NCI-H2107 (cell line): Measurements from ENCODE around the gene APBA3.

ENCODE experiments used
- DNase-seq: peaks from one replicate; lab custom pipeline; 2025; lab: John Stamatoyannopoulos, UW

The APBA3 gene

DNA sequence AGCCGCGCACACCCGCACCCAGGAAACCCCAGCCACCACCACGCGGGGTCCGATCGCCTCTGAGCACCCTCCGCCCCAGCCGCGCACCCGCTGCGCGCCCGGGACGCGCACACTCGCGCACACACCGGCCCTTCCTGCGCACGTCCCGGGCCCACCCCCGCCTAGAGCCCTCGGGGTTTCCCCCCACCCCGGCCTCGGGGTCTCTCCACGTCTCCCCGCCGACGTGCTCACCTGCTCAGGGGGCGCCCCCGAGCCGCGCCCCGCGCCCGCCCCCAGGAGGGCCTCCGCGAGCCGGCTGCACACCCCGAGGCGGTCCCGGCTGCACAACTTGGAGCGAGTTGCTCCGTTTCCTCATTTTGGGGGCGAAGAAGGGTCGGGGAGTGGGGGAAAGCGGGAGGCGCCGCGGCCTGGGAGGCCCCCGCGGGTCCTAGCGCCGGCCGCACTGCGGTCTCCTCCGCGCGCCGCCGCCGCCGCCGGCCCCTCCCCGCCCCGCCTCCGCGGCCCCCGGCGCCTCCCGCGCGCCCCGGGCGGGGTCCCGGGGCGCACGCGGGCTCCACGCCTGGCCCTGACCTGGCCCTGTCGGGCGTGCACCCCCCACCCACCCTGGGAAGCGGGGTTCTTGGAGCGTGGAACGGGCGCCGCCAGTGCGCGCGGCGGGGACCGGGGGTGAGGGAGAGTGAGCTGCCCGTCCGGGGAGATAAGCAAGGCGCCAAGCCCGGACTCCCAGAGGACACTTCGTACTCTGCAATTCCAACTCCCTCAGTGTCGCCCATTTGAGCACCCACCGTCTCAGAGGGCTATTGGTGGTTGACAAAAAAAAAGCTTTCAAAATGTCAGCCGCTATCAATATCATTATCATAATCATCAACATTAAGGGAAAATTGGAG, 24.7 kb upstream of the APBA3 start, which contains the start of gene MATK:
TSS of gene MATK (minus strand) at position 444 of the 887 bp plus-strand sequence. CDS start 1,246 bp downstream, outside the sequence.
- DNase-seq: no peak

DNA sequence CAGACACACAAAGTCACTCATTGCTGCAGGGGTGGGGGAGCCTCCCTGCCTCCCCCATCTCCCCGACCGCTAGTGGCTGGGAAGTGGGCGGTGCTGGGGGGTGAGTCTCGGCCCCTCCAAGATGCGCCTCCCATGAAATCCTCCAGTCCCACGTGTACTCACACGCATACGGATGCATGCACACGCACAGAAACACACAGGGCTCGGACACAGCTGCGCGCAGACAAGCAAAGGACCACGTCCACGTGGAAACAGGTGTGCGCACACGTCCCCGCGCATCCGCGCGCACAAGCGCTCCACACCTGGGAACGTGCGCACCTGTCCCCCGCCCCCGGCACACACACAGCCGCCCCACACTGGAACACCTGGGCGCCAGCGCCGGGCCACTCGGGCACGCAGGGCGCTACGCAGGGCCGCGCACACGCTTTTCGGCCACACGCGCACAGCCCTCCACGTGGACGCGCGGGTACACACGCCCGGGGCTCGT, 24.0 kb upstream of the APBA3 start:
- DNase-seq: no peak

DNA sequence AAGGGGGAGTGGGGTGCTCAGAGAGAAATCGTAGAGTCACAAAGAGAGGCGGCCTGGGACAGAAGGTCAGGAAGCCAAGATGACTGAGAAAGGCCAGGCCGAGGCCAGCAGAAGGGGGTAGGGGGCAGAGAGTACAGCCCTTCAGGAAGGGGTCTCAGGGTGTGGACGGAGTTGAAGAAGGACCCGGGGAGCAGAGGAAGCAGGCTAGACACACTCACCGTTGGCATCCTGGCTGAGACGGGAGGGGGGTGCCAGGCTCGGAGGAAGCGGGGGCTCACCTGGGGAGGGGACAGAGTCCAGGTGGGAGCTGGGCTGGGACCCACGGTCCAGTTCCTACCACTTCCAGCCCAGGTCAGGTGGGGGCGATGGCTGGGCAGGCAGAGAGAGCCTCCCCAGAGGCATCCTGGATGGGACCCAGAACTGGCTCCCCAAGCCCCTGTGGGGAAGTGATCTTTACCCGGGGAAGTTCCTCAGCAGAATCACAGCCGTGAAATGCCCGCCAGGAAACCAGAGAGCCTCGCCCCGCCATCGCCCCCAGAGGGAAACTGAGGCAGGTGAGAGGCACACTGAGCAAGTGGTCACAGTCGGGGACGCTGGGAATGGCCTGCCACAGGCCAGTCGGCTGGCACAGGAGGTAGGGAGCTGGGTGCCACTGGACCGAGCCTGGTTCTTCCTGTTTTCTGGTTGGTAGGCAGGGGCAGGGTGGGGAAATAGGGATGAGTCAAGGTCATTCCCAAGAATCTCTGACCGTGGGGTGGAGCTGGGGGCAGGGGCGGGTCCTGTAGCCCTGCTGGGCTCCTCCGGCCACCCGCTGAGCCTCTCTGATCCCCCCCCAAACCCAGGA, 23.3 kb upstream of the APBA3 start:
- no peak for DNase-seq

DNA sequence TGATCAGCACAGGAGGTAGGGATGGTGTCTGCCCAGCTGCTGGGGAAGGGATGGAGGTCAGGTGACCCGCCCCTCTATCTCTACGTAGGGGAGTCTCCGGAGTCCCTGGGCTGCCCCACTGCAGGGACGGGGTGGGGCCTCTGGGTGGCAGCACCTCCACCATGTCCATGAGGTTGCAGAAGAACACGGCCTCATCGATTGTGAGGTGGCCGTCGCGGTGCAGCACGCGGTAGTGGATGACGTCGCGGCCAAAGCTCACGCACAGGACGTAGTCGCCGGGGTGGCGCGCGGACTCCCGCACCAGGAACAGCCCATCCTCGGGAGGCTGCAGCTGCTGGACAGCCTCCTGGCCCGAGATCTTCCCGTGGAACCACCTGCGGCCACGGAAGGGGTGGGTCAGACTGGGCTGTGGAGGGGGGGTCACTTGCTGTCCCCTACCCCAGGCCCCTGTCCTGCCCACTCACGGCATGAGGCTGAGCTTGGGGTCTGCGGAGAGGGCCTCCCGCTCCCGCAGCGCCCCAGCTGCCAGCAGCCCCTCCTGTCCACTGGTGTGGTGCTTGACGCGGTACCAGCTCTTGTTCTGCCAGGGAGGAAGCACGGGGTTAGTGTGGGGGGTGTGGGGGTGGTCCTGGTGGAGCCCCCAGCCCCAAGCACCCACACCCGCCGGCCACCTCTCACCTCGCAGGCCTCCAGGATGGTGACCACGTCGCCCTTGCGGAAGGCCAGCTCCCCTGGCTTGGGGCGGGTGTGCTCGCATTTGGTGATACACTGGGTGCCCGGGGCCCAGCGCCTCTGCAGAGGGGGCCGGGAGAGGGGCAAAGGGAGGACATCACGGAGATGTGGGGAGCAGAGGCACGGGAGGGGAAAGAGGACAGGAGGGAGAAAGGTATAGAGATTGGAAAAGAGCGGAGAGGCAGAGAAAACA, 22.4 kb upstream of the APBA3 start:
- no peak for DNase-seq

DNA sequence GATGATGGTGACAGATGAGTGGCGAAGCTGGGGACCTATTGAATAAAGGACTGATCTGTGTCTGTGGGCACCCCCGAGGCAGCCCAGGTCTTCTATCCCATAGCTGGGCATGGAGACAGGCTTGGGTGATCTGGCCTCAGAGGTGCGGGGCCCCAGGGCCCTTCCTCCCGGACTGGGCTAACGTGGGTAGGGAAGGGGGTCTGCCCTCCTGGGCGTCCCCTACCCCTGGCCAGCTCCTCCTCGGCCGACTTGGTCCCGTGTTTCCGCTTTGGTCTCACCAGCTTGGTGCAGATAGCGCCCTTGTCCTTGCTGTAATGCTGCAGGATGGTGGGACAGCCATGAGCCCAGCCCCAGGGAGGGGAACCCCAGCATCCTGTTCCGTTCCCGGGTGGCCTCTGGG, 21.4 kb upstream of the APBA3 start:
- no peak for DNase-seq

DNA sequence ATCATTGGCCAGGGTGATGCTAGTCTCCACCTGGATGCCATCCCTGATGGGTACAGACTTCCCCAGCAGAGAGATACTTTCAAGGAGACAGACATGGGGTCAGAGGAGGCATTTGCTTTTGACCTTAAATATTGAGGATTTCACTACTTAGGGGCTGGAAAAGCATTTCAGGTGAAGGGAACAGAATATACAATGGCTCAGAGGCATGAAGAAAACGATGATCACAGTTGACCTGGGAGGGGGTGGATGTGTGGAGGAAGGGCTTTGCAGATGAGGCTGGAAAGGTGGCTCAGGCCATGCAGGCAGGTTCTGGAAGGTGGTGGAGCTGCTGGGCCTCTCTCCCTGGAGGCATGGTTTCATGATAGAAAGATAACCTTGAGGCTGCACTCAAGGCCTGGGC, 20.8 kb upstream of the APBA3 start:
- no peak for DNase-seq

DNA sequence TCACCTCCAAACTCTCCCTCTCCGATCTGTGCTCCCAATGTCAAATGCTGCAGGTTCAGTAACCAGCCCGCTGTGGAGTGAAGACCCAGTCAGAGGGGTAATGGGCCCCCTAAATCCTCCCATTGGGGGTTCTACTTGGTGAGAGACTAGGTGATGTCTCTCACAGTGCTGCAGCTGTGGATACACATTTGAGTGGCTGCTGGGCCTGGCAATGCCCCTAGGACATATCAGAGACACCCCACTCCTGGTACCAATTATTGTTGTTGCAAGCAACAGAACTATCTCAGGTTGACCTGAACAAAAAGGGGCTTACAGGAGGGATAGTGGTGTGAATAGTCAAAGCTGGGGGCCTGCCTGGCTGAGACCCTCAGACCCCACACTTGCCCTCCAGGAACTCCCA, 20.1 kb upstream of the APBA3 start:
- DNase-seq: no peak

DNA sequence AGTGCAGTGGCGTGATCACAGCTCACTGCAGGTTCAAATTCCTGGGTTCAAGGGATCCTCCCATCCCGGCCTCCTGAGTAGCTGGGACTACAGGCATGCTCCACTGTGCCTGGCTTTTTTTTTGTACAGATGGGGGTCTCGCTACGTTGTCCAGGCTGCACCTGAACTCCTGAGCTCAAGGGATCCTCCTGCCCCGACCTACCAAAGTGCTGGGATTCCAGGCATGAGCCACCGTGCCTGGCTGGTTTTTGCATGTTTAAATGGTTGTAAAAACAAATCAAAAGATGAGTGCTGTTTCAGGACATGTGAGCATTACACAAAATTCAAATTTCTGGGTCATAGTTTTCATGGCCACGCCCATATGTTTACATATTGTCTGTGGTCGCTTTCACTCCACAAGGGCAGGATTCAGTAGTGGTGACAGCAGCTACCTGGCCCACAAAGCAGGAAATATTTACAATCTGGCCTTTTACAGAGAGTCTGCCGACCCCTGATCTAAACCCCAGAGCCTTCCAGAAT, 19.4 kb upstream of the APBA3 start:
- no peak for DNase-seq

DNA sequence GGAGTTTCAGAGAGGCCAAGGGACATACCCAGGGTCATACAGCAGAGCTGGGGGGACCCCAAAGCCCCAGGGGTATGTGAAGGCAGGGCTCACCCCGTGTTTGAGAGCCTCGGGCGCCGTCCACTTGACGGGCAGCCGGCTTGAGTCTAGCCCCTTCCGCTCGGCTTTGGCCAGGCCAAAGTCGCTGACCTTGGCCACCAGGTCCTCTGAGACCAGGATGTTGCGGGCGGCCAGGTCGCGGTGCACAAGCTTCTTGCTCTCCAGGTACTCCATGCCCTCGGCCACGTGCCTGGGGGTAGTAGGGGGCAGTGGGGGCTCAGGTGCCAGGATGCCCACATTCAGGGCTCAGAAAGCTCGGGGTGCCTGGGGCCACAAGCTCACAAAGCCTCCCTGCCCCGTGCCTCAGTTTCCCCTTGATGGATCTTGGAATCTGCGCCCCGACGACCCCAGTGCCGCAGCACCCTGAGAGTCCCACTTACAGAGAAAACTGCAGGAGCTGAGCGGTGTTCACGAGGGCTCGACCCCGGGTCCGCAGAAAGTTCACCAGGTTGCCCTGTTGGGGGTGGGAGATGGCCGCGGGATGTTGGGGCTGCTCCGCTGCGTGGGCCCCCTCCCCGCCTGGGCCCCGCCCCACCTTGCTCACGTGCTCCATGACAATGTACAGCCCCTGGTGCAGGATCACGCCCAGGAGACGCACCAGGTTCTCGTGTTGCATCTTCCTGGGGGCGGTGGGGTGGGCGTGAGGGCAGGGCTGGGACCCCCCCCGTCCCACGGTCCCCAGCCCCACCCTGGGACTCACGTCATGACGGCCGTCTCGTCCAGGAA, 17.6 kb upstream of the APBA3 start:
- DNase-seq: no peak

DNA sequence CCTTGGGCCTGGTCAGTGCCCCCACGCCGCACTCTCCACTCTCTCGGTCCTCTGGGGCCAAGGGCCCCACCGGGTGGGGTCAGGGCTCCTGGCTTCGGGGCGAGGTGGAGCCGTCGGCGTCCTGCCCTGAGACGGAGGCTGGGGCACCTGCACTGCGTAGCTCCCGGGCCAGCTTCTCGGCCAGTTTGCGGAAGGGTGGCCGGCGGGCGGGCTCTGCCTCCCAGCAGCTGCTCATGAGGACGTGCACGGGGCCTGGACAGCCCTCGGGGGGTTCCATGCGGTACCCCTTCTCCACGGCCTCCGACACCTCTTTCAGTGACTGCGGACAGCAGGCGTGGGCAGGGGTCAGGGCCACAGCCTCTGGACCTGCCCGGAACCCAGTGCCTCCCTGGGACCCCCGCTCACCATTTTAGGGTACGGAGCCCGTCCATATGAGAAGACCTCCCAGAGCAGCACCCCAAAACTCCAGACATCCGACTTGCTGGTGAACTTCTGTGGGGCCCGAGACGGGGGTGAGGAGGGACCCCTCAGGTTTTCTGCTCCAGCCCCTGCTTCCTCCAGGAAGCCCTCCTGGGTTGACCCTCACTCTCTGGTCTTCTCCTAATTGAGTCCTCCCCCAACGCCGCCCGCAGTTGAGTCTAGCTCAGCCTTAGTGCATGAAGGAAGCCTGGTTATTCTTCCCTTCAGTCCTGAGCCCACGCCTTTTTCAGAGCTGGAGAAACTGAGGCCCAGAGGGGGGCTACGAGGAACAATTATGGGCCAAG, 16.8 kb upstream of the APBA3 start:
- DNase-seq: no peak

DNA sequence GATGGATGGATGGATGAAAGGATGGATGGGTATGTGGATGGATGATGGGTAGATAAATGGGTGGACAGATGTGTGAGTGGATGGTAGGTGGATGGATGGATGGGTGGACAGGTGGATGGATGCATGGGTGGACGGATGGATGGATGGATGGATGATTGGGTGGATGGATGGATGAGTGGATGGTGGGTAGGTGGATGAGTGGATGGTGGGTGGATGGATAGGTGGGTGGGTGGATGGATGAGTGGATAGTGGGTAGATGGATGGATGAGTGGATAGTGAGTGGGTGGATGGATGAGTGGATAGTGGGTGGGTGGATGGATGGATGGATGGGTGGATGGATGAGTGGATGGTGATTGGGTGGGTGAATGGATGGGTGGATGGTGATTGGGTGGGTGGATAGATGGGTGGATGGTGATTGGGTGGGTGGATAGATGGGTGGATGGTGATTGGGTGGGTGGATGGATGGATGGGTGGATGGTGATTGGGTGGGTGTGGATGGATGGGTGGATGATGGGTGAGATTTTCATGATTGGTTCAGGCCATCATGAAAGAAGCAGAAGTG, 15.1 kb upstream of the APBA3 start:
- DNase-seq: no peak

DNA sequence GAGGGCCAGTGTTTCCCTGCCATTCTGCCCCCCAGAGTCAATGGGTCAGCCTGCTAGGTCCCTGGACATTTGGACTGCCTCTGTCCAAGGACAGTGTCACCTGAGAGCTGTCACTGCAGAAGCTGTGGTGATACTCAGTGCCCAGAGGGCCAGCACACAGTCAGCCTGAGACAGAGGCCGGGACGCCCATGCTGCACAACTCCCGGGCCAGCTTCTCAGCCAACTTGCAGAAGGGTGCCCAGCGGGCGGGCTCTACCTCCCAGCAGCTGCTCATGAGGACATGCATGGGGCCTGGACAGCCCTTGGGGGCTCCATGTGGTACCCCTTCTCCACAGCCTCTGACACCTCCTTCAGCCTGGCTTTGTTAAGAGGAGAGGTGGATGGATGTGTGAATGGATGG, 14.3 kb upstream of the APBA3 start:
- no peak for DNase-seq

DNA sequence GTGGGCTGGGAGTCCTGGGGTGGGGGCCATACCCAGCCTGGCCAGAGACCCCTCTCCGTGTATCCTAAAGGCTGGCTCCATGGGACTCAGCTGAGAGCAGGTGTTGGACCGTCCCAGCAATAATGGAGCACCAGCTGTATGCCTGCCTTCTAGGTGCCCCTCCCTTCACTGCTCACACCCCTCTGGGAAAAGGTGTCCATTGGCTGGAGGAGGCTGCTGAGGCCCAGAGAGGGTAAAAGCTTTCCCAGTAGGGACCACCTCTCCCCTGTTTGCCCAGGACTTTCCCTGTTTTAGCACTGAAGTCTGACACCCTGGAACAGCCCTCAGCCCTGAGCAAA, 13.9 kb upstream of the APBA3 start:
- no peak for DNase-seq

DNA sequence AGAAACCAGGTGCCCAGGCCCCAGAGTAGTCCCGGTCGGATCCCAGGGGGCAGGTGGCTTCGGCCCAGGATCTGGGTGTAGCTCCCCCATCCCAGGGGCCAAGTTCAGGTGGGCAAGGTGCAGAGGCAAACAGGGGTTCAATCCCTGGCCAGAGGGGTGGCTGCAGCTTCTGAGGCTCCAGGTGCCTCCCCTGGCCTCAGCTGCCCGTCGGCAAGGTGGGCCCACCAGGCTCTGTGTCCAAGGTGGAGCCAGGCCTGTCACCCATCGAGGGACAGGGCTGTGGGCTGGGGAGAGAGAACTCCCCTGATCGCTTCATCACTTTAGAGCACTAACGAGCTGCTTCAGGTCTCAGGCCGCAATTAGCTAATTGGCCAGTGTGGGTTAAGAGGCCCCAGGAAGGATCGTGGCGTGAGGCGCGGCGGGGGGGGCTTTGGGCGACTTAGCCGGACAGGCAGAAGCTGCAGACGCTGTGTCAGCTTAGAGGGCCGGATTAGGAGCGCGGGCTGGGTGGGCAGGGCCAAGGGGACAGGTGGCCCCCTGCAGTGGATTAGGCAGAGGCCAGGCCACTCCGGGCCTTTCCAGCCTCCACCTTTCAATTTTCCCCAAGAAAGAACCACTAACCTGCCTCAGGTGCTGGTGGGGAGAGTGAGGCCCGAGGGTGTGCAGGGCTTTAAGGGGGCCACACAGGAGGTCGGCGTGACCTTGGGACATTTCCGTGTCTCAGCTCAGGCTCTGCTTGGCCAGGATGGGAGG, 13.3 kb upstream of the APBA3 start:
- DNase-seq: no peak

DNA sequence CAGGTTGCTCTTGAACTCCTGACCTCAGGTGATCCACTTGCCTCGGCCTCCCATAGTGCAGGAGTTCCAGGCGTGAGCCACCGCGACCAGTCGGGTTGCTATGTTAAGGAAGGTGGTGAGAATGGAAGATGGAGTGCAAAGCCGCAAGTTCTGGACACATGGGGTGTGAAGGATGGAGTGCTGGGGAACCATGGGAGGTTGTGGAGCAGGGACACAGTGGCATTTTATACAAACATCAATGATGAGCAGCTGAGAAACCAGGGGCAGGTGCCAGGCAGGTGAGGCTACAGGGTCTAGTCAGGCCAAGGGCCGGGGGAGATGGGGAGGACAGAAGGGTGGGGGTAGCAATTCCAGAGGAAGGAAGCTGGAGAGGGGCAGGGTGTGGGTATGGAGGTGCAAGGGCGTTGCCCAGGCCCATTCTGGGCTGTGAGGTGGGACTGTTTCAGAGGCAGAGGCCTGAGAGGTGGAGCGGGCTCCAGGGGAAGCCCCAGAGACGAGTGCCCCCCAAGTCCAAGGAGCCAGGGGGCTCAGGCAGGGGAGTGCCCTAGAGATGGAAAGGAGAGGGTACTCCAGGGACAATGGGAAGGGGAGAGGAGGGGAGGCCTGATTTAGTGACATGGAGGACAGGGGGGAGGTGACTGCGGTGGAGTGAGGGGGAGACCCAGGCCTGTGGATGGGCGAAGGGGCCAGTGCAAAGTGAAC, 12.5 kb upstream of the APBA3 start:
- no peak for DNase-seq

DNA sequence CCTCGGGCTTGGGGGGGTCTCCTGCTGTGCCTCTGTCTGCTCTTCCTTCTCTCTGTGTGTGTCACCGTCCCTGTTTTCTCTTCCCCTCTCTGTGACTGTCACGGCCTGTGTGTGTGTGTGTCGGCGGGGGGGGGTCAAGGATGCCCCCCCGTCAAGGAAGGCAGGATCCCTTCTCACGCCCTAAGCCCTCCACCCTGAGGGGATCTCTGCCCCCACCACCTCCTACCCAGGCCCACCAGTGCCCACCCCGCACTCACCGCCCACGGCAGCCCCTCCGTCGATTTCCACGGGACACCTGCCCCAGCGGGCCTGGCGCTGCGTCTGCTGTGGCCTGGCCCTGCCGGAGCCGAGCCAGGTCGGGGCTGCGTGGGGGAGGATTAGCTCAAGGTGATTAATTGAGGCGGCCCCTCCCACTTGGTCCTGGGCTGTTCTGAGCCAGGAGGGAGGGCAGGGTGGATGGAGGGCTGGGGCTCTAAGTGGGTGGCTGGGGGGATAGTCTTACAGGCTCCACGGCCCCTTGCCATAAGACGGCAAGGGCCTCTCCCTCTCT, 10.5 kb upstream of the APBA3 start, which contains the start of gene RAX2:
TSS of gene RAX2 (minus strand) at position 323 of the 550 bp plus-strand sequence. CDS start 486 bp downstream, outside the sequence.
- no peak for DNase-seq

DNA sequence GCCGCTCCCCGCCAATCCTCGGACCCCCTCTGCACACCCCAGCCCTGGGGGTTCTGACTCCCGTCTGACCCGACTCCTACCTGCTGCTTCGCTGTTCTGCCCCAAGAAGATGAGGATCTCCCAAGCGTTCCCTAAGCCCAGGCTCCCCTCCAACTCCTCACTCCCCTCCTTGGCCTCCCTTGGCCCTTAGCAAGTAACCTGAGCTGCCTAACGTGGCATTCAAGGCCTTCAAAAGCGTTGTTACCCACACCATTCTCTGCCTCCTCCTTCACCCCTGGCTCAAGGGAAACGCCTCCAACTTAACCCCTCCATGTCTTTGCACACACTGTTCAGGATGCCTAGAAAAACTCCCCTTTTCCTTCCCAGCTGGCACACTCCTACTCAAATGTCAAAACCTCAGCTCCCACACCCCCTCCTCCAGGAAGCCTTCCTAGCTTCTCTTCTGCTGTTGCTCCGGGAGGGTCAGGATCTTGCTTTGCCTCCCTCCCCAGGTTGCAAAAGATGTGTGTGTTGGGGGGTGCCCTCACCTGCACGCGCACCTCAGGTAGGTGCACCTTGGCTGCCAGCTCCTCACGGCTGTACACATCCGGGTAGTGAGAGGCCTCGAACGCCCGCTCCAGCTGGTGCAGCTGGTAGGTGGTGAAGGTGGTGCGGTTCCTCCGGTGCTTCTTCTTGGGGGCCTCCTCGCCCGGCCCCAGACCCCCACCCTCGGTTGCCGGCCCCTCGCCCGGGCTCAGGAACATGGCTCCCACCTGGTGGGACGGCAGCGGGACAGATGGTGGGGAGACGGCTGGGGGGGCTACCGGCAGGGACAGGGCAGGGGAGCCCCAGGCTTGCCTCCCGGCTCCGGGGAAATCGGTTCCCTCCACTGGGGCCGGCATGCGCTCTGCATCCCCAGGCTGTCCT, 9.8 kb upstream of the APBA3 start:
- DNase-seq: no peak
